ENCODE data around the gene RPL5. TPM values are rescaled to one million over a fixed set of nuclear protein-coding genes. Genes with fewer than 3 reads are reported as not detected.

The RPL5 gene
- total RNA-seq, 1 experiment from 2014 or later, result 1,430 TPM

- CTCF ChIA-PET, result interaction anchor here (2.4 kb wide), 1 partner anchor 141 kb away, joined by 11 read pairs; no protein-coding TSS in a partner anchor
- H3K9me3 Mint-ChIP-seq, result no peaks in the 10 kb centered on the region
- TF ChIP-seq SMAD4 (CRISPR knock-in tag; IDR thresholded peaks at IDR 0.05) (no peak), ZNF671 (CRISPR knock-in tag; IDR thresholded peaks at IDR 0.05) (no peak), ATF2 (CRISPR knock-in tag; IDR thresholded peaks at IDR 0.05; ENCODE audit: borderline replicate concordance, low read depth) (no peak), ZNF219 (CRISPR knock-in tag; IDR thresholded peaks at IDR 0.05; ENCODE audit: borderline replicate concordance) (no peak), TP53 (CRISPR knock-in tag; IDR thresholded peaks at IDR 0.05) (no peak), CBFB (CRISPR knock-in tag; IDR thresholded peaks at IDR 0.05; ENCODE audit: low read depth) (no peak), NFYB (CRISPR knock-in tag; conservative IDR thresholded peaks at IDR 0.05; ENCODE audit: low read depth) (no peak), NR2C2 (CRISPR knock-in tag; IDR thresholded peaks at IDR 0.05) (no peak), PRRX2 (CRISPR knock-in tag; IDR thresholded peaks at IDR 0.05) (no peak), ZBTB21 (CRISPR knock-in tag; IDR thresholded peaks at IDR 0.05; ENCODE audit: borderline replicate concordance) (no peak), FOXK1 (CRISPR knock-in tag; IDR thresholded peaks at IDR 0.05) (no peak), ARID4B (CRISPR knock-in tag; IDR thresholded peaks at IDR 0.05; ENCODE audit: borderline replicate concordance) (no peak), FOXJ3 (CRISPR knock-in tag; IDR thresholded peaks at IDR 0.05; ENCODE audit: borderline replicate concordance) (no peak), ZNF121 (CRISPR knock-in tag; IDR thresholded peaks at IDR 0.05) (no peak), AR (CRISPR knock-in tag; IDR thresholded peaks at IDR 0.05) (no peak)
These were observed 21.5 kb downstream of the RPL5 start for GRCh38 chr1:92853299-92853698.

GRCh38 chr1:92854101-92854785, 22.4 kb downstream of the RPL5 start:
- DNase-seq (ENCODE audit: low spot score) (no peak), ATAC-seq (no peak)
- ChIA-PET POLR2A (no interaction called here), CTCF (interaction anchor here (1.0 to 2.4 kb wide), 2 partner anchors 106 to 140 kb away, joined by 3 to 11 read pairs; no protein-coding TSS in a partner anchor)
- no peaks in the 10 kb centered on the region for H3K27me3 Mint-ChIP-seq (ENCODE audit: low read depth)
- H3K9me3 Mint-ChIP-seq, result no peaks in the 10 kb centered on the region
- no peaks in the 10 kb centered on the region for H3K4me1 Mint-ChIP-seq
- H3K4me3 Mint-ChIP-seq, result no peak overlapping the region
- H3K27ac Mint-ChIP-seq, result 0 out of 2 replicates have a peak overlapping the region, but pooled peaks have one; percentile 17
- H3K36me3 Mint-ChIP-seq, result no peaks in the 10 kb centered on the region
- TF ChIP-seq ZNF671 (CRISPR knock-in tag; IDR thresholded peaks at IDR 0.05), result no peak
- TF ChIP-seq TP53 (CRISPR knock-in tag; IDR thresholded peaks at IDR 0.05), result no peak
- TF ChIP-seq IRF2 (CRISPR knock-in tag; IDR thresholded peaks at IDR 0.05; ENCODE audit: borderline replicate concordance, low read depth), result no peak
- TF ChIP-seq ESRRA (CRISPR knock-in tag; IDR thresholded peaks at IDR 0.05; ENCODE audit: borderline replicate concordance), result no peak
- TF ChIP-seq USF1 (CRISPR knock-in tag; IDR thresholded peaks at IDR 0.05), result no peak
- no peak for TF ChIP-seq TEAD1 (CRISPR knock-in tag; IDR thresholded peaks at IDR 0.05)
- TF ChIP-seq HMGXB4 (CRISPR knock-in tag; IDR thresholded peaks at IDR 0.05), result no peak
- no peak for TF ChIP-seq NR3C1 (CRISPR knock-in tag; conservative IDR thresholded peaks at IDR 0.05; ENCODE audit: low read depth)

More at GRCh38 chr1:92853299-92853698, 21.5 kb downstream of the RPL5 start:
- Mint-ChIP-seq H3K27ac (no peak overlapping the region), H3K27me3 (ENCODE audit: low read depth) (no peaks in the 10 kb centered on the region), H3K36me3 (no peaks in the 10 kb centered on the region), H3K4me3 (no peak overlapping the region), H3K4me1 (no peaks in the 10 kb centered on the region)
- POLR2A ChIA-PET, result interaction anchor here (0.6 kb wide), 1 partner anchor 882 kb away, joined by 3 read pairs; no protein-coding TSS in a partner anchor
- DNase-seq (ENCODE audit: low spot score) (no peak), ATAC-seq (no peak)

All from WTC11 (cell line).